IPS-18c (cell line): ENCODE data around the gene PDE1A.

Experiments used
- H3K4me3 ChIP-seq: 2 replicates; pipeline ENCODE4 v1.7.0; 2013; ENCODE audit warnings: low read depth, mild to moderate bottlenecking, low read length, moderate library complexity; ENCODE audit not compliant: insufficient read depth
- H3K9me3 ChIP-seq: one replicate; pipeline ENCODE4 v1.6.1; 2013; ENCODE audit warnings: mild to moderate bottlenecking, low read length, moderate library complexity; ENCODE audit not compliant: control insufficient read depth, insufficient read depth

The PDE1A gene

GRCh38 chr2:182426918-182427240 is at the start of gene PDE1A:
Gene PDE1A (minus strand): TSS chr2:182427036.
- no peak within 1 kb of the TSS for H3K4me3 ChIP-seq
- no peaks in the 10 kb centered on the region for H3K9me3 ChIP-seq

GRCh38 chr2:182473635-182474034 is 46.8 kb upstream of the PDE1A start:
- H3K4me3 ChIP-seq = no peak overlapping the region
- no peaks in the 10 kb centered on the region for H3K9me3 ChIP-seq

- H3K4me3 ChIP-seq = no peak overlapping the region
- H3K9me3 ChIP-seq = no peaks in the 10 kb centered on the region
These were observed 36.9 kb upstream of the PDE1A start for GRCh38 chr2:182463760-182464159.

DNA sequence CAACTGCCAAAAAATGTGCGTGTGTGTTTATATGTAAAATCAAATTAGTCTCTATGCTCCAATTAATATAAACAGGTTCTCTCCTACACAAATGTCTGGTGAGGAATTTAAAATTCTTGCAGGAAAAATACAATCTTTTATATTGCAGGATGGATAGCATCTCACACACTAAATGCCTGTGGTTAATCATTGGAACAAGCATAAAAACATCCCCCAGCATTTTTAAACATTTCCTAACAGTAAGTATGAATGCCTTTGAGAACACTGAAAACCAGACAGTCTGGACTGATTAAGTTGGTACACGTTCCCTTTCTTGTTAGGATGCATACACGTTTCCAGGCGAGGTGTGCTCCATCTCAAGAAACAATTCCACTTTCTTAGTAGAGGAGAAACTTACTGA is 29.9 kb upstream of the PDE1A start:
- Histone ChIP-seq H3K4me3 (no peak overlapping the region), H3K9me3 (no peaks in the 10 kb centered on the region)

DNA sequence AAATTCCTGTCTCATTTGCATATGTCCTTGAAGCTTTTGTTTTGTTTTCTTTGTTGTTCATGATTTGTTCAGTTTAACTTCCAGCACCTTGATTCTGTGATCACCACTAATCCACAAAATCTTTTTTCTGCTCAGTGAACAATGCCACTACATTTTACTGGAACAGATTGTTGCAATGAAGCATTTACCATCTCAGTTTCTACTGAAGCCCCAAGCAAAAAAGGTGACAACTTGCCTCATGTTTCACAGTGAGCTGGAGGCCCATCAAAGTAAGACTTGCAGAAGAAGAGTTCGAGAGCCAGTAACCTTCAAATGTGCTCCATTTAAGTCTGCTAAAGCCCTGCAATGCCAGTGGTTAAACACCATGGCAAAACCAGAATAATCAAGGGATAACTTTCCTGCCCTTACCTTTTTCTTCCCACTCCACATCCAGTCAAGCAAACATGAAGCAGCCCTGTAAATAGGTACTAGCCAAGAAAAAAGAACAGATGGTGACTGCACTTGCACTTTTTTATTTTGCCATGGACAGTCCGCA is 25.7 kb upstream of the PDE1A start:
- H3K9me3 ChIP-seq = no peaks in the 10 kb centered on the region
- no peak overlapping the region for H3K4me3 ChIP-seq

- Histone ChIP-seq H3K4me3 (no peak overlapping the region), H3K9me3 (no peaks in the 10 kb centered on the region)
These were observed 21.5 kb upstream of the PDE1A start for GRCh38 chr2:182448371-182448770.

- Histone ChIP-seq H3K4me3 (no peak overlapping the region), H3K9me3 (no peaks in the 10 kb centered on the region)
These were observed 21.0 kb upstream of the PDE1A start for GRCh38 chr2:182447863-182448262.

GRCh38 chr2:182447163-182447562 is 20.3 kb upstream of the PDE1A start:
- Histone ChIP-seq H3K4me3 (no peak overlapping the region), H3K9me3 (no peaks in the 10 kb centered on the region)

GRCh38 chr2:182446087-182446486 is 19.3 kb upstream of the PDE1A start:
- no peak overlapping the region for H3K4me3 ChIP-seq

DNA sequence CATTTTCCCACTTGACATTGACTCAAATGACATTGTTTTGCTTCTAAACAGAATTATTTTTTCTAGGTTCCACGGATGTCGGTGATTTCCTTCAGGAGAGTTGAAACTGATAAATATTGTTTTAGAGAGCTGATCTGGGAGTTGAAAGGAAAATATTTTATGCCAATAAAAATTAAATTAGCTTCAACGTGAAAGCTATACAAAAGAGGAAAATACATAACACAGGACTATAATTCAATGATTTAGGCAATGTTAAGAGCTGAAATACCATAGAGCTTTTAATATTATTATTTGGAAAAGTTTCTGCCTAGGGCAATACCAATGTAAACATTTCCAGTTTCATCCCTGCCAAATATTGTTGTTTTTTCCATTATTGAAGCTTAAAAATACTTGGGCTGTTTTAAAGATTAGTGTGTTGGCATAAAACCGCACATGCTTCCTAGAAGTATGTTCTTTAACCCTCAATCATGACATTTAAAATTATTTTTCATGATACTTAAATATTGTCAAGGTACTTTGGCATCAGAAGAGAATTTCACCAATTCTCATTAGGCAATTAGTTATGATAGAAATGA is 18.6 kb upstream of the PDE1A start:
- Histone ChIP-seq H3K4me3 (no peak overlapping the region), H3K9me3 (no peaks in the 10 kb centered on the region)

More at GRCh38 chr2:182446087-182446486, 19.3 kb upstream of the PDE1A start:
- no peaks in the 10 kb centered on the region for H3K9me3 ChIP-seq

- Histone ChIP-seq H3K4me3 (no peak overlapping the region), H3K9me3 (no peaks in the 10 kb centered on the region)
These were observed 18.0 kb upstream of the PDE1A start for GRCh38 chr2:182444806-182445205.

- no peak overlapping the region for H3K4me3 ChIP-seq
- no peaks in the 10 kb centered on the region for H3K9me3 ChIP-seq
These were observed 17.3 kb upstream of the PDE1A start for GRCh38 chr2:182444170-182444569.

DNA sequence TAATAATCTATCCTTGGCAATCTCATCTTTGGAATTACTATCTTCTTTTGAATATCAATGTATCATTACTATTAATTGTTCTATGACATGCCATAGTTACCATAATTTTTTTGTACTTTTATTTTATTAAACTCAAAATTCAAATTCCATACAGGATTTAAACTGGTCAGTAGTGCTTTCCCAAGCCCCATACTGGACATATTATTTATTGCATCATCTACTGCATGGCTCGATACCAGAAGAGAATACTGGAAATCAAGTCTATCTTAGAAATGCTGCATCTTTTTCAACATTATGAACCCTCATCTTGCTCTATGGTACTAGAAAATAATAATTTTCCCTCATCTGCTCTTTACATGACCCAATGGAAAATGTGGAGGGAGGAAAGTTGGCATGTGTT is 9.4 kb upstream of the PDE1A start:
- Histone ChIP-seq H3K4me3 (no peak overlapping the region), H3K9me3 (no peaks in the 10 kb centered on the region)

DNA sequence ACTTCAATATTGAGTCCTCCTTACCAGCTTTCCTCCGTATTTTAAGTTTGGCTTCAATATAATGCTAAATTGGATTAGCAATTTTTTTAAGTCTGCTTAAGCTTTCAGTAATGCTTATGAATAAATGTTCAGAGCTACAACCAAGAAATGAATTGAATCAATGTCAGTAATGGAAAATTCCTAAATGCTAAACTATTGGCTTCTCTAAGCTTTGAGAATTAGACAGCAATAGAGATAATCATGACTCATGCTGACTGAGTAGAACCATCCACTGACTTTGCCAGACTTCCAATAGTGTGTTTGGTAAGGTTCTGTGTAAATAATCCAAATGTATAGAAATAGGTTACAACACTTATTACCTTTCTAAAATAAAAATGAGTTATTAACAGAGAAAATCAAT is 8.9 kb upstream of the PDE1A start:
- no peak overlapping the region for H3K4me3 ChIP-seq
- no peaks in the 10 kb centered on the region for H3K9me3 ChIP-seq

GRCh38 chr2:182432051-182432450 is 5.2 kb upstream of the PDE1A start:
- Histone ChIP-seq H3K9me3 (no peaks in the 10 kb centered on the region), H3K4me3 (no peak overlapping the region)

GRCh38 chr2:182428476-182428875 is 1.6 kb upstream of the PDE1A start:
- no peaks in the 10 kb centered on the region for H3K9me3 ChIP-seq
- H3K4me3 ChIP-seq = no peak overlapping the region

DNA sequence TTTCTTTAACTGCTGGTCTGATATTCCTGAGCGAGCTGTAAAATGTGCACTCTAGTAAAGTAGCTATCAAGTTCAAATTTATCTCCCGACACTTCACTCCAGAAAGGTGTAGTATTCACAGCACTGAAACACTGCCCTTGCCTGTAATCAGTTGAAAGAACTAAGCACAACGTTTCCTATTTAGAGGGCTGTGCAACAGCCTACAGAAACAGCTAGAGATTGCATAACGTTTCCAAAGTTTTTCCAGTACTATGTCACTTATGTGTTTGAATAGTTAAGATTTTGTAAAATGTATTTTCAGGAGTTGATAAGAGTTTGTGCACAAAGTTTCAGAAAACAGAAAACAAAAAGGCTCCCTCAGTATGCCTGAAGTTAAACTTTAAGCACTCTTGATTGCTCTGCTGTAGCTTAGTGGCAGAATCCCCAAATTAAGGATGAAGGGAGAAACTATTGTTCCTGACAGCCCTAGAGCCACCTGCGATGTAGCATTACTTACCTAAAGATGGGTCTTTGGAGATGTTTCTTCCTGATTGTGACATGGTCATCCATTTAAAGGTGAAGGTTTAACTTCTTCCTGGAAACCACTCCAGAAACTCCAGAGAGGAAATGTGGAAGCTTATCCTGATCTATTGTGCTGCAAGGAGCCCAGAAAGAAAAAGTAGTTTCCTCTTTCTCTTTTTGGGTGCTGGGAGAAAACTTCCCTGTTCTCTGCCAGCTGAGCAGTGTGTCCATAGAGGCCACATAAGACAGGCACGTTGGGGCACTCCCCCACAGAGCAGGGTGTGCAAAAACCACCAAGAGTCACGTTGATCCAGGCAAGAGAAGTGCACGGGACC is 536 bp downstream of the PDE1A start:
- Histone ChIP-seq H3K9me3 (no peaks in the 10 kb centered on the region), H3K4me3 (no peak overlapping the region)

GRCh38 chr2:182422864-182423263 is 4.0 kb downstream of the PDE1A start:
- H3K4me3 ChIP-seq = no peak overlapping the region
- no peaks in the 10 kb centered on the region for H3K9me3 ChIP-seq
